GM21576 (cell line): ENCODE data around the gene FGD3.

Experiments used
- ATAC-seq: cut with Tn5 transposase; IDR thresholded peaks from one replicate; pipeline ENCODE4 v1.9.1; 2021; ENCODE audit warnings: mild to moderate bottlenecking, moderate library complexity; ENCODE audit not compliant: unreplicated experiment

FGD3 gene

DNA sequence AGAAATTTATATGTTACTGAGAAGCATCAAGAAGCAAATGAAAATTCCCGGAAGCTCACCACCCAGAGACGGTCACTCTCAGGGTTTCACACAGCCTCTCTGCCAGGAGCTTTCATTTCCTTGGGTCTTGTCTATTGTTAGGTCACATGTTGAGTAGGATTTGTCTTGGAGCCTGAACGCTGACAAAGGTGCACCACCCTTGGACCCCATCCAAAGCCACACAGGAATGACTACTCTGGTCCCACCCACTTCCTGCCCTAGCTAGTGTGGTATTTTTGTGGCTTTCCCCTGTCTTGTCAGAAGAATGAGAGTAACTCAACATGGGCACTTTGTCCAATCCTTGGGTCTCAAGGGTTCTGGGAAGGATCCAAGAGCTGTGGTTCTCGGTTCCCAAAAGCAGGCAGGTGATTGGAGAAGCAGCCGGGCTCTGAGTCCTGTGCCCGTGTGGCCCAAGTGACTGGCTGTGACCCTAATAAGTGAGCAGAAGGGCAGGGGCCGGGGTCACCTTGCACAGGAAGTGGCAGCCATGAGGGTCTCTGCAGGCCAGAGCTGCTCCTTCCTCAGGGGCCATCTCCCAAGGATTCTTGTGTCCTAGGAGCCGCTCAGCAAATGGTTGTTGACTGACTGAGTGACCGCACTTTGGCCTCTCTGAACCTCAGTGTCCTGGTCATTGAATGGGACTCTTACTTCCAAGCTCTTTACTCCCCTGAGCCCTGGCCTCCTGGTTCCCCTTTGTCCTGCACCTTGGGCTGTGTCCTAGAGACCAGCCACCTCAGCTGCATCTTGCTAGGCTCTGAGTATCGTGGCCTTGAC is 6.9 kb downstream of the FGD3 start:
- no peak for ATAC-seq

GRCh38 chr9:92954886-92955285 is 7.6 kb downstream of the FGD3 start:
- ATAC-seq, result no peak

DNA sequence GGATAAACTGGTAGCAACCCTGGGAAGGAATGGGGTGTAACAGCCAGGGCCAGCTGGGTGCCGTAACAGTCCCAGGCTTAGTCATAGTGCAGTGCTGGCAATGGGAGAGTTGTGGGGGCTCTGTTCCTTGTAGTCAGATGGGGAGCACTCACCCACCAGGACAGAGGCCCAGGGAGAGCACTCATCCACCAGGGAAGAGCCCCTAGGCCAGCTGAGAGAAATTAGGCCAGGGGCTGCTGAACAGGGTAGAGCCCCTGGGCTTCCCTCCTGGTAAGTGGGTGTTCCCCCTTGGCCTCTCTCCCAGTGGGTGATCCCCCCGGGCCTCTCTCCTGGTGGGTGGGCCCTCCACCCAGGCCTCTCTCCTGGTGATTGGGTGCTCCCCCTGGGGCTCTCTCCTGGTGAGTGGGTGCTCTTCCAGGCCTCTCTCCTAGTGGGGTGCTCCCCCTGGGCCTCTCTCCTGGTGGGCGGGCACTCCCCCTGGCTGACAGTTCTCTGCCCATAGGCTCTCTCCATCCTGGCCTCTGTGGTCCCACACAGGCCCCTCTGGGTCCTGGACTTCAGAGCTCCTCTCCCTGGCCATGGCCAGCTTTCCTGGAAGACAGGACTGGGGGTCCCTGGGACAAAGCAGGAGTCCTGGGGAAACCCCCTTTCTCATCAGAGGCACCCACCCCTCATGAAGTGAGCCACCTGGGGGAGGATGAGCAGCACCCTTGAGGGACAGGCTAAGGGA is 13.4 kb downstream of the FGD3 start:
- no peak for ATAC-seq

GRCh38 chr9:92961627-92962302 is 14.4 kb downstream of the FGD3 start:
- no peak for ATAC-seq

DNA sequence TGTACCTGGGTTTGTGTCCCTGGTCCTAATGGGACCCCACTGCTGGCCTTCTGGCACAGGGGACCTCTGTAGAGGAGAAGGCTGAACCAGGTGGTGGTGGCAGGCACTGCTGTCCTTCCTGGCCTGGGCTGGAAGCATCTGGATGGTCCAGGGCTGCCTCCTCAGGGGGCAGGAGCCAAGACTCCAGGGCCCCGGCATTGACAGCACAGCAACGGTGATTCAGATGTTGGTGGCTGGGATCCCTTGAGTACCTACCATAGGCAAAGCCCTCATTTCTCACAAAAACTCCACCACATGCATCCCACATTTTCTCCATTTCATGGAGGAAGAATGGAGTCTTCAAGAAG is 15.0 kb downstream of the FGD3 start:
- ATAC-seq, result no peak

GRCh38 chr9:92962846-92963245 is 15.5 kb downstream of the FGD3 start:
- ATAC-seq, result no peak

- peak; percentile 72 for ATAC-seq
These were observed 16.7 kb downstream of the FGD3 start for GRCh38 chr9:92963831-92964606.

DNA sequence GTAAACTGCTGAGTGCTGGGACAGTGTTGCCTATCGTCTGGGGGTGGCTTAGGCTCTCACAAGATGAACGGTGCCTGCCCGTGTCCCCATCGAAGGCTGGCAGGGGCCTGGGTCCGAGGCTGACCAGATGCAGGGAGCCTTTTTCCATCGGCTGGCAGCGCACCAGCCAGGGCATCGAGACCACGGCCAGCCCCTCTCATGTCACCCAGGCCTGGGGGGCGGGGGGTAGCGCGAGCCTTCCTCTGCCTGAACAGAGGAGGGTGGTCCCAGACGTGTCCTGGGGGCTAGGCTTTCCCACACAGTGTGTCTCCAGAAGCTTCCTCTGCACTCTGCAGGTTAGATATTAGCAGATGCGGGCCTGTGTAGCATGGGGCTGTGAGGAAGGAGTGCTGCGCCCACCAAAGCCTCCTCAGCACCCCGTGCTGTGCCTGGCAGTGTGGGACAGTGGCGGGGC is 17.3 kb downstream of the FGD3 start:
- no peak for ATAC-seq

DNA sequence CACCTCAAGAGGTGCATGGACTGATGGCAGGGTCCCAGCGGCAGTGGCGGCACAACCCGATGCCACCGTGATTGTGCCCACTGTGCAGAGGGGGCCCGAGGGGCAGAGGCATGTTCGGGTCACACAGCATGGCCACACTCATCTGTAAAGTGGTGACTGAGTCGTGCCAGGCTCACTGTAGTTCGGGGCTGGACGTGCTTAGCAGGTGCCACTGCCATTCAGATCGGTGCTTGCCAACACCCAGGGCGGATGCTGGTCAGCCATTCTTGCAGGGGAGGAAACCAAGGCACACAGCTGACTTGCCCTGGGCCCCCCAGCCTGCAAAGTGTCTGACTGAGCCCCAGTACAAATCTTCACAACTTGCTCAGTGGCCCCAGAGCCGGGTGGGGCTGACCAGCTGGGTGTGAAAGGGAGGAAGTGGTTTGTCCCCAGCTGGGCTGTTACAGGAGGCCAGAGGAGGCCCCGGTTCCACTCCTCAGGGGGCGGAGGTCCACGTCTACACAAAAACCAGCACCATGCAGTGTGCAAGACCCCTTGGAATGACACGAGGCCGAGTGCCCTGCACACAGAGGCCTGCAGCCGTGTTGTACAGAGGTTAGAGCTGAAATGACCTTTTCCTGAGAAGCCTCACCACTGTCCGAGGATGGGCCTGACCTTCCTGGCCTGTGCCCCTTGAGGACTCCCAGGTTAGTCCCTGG is 17.9 kb downstream of the FGD3 start:
- ATAC-seq, result no peak

DNA sequence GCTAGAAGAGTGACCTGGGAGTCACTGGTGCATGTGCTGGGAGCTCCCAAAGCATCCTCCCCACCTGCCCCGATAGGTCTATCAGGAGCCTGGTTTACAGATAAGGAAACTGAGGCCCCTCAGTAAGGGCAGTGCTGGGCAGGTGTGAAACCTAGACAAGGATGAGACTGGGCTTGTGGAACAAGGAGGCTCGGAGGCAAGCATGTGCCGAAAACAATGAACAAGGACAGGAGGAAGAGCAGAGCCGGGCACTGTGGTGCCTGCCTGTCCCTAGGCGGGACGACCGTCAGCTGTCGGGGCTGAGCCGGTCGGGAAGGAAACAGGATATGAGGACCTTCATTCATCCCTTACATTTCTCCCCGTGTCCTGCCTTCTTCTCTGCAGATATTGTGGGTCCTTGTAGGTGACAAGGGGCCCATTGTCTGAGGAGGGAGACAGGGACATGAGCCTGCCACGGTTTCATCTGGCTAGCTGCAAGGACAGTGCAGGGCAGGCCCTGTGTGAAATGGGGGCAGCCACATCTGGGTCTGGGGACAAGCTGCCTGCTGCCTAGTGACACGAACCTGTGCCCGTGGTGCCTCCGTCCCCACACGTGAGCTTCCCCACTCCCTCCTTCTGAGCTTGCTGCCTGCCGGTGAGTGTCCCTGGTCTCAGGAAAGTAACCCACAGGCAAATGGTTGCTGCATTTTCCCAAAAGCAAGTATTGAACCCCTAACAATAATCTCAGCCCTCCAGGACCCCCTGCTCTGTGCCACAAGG is 18.6 kb downstream of the FGD3 start:
- ATAC-seq, result no peak

DNA sequence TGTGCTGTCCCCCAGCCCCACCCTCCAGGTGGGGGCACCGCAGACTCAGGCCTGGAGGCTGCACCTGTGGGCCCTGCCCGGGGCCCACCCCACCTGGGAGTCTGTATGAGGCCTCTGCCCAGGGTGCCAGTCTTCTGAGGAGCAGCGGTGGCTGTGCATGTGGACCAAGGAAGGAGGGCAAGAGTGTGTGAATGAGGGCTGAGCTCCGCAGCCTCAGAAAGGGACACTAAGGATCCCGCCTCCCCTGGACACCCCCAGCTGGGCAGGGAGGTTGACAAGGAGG is 19.1 kb downstream of the FGD3 start:
- no peak for ATAC-seq

GRCh38 chr9:92968081-92968480 is 20.8 kb downstream of the FGD3 start:
- ATAC-seq, result no peak

DNA sequence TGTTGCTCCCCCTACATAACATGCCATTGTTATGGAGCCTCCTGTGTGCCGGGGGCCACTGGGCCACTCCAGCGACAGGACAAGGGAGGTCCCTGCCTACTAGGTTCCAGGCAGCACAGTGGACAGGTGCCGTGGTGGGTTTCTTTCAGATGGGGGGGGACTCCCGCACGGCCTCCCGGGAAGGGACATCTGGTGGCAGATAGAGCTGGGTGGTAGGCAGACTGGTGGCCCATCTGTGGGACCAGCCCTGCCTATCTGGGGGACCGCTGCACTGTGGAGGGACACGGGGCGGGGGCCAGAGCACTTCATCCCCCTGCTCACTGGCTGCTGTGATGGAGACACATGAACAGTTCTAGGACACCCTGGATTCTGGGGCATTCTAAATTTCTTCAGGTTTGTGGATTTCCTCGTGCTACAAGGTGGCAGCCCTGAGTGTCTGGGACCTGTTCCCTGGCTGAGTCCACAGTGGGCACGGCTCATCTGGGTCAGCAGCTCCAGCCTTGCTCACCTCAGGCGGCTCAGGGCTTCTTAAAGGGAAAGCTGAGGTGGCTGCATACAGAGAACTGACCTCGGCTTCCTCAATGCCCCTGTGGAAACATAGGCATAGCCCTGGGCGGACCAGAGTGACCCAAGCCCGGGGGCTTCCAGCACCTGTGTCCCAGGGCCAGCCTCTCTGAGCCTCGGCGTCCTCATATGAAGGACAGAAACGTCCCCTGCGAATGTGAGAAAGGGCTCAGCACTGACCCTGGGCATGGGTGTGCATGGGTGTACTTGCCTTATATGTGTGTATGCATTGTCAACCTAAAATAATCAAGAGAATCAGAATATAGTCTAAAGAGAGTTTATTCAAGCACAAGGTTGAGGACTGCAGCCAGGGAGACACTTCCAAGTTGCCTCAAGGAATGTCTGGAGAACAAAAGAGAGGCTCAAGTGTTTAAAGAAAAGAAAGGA is 22.5 kb downstream of the FGD3 start:
- no peak for ATAC-seq

DNA sequence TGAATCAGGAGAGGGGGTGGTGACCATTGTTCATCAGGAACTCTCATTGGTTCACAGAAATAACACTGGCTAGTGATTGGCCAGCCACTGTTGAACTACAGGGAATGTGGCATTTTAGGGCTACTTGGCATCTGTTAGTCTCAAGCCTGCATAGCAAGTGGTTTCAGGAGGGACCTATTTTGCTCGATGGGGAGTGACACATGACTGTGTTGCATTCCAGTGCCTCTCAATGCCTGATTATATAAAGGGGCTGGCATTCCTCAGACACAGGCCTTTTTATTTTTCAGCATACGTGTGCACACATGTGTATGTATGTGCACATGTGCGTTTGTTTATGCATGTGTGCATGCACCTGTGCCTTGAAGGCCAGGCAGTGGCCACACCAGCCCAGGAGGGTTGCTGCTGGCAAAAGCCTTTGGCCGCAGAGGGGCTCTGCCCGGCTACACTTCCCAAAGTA is 23.2 kb downstream of the FGD3 start:
- ATAC-seq, result no peak

DNA sequence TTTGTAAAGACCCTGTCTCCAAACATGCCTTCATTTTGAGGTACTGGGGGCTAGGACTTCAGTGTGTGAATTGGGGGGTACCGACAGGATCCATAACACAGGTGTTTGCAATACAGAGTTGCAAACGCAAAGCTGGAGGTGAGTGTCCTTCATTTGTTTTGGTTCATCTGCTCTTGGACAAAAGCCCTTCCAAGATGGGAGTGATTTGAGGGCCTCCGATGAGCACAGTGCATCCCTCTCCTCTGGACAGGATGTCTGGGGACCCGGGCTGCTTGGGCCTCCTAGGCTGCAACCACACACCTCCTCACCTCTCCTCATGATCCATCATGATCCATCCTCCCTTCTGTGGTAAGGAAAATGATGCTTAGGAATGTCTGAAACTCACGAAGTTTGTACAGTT is 23.8 kb downstream of the FGD3 start:
- no peak for ATAC-seq

- ATAC-seq, result no peak
These were observed 24.5 kb downstream of the FGD3 start for GRCh38 chr9:92971776-92972175.

DNA sequence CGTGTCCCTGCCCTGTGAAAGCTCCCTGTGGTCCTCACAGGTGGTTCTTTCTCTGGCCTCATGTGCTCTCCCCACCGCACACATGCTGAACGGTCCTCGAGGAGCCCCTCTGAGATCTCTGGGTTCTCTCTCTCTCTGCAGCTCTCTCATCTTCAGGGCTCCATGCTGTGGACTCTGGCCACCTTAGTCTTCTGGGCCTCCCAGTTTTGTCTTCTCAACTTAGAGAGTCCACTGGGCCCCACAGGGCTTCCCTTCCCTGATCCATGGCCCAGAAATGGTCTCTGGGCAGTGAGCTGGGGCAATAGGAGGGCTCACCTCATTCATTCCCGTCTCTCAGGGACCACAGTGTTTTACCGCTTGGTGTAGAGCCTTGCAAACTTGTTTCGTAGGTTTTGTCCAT is 26.4 kb downstream of the FGD3 start:
- ATAC-seq, result no peak

- ATAC-seq, result no peak
These were observed 26.9 kb downstream of the FGD3 start for GRCh38 chr9:92974161-92974661.
